SKM-1 treated with dmso at 0.1 percent for 144 hours (cell line): ENCODE measurements around the gene TSPAN11.

Source experiments
- DNase-seq: peaks from one replicate; lab custom pipeline; 2025; ENCODE audit not compliant: unreplicated experiment; lab: John Stamatoyannopoulos, UW

Gene TSPAN11

GRCh38 chr12:30977537-30978349 is 51.2 kb downstream of the TSPAN11 start:
- no peak for DNase-seq

GRCh38 chr12:30978639-30979038 is 52.1 kb downstream of the TSPAN11 start:
- no peak for DNase-seq

GRCh38 chr12:30979371-30980259 is 53.1 kb downstream of the TSPAN11 start:
- DNase-seq: no peak

- no peak for DNase-seq
Observed at GRCh38 chr12:30980955-30981662, 54.6 kb downstream of the TSPAN11 start.

GRCh38 chr12:30982413-30982812 is 55.9 kb downstream of the TSPAN11 start:
- no peak for DNase-seq

- DNase-seq: no peak
Observed at GRCh38 chr12:30985814-30986452, 59.4 kb downstream of the TSPAN11 start.

GRCh38 chr12:30988086-30988485 is 61.5 kb downstream of the TSPAN11 start:
- DNase-seq: no peak

GRCh38 chr12:30988646-30989286 is 62.2 kb downstream of the TSPAN11 start:
- DNase-seq: no peak

- DNase-seq: peak; percentile 4
Observed at GRCh38 chr12:30989754-30990153, 63.2 kb downstream of the TSPAN11 start.

- DNase-seq: no peak
Observed at GRCh38 chr12:30990316-30990715, 63.8 kb downstream of the TSPAN11 start.

GRCh38 chr12:30990776-30991175 is 64.2 kb downstream of the TSPAN11 start:
- DNase-seq: no peak

- DNase-seq: no peak
Observed at GRCh38 chr12:30991466-30991865, 64.9 kb downstream of the TSPAN11 start.

GRCh38 chr12:30992381-30992780 is 65.8 kb downstream of the TSPAN11 start:
- no peak for DNase-seq

- no peak for DNase-seq
Observed at GRCh38 chr12:30993766-30994165, 67.2 kb downstream of the TSPAN11 start.

GRCh38 chr12:30994274-30994673 is 67.7 kb downstream of the TSPAN11 start:
- DNase-seq: no peak

GRCh38 chr12:30996255-30996654 is 69.7 kb downstream of the TSPAN11 start:
- DNase-seq: no peak

- no peak for DNase-seq
Observed at GRCh38 chr12:30996752-30997151, 70.2 kb downstream of the TSPAN11 start.

- no peak for DNase-seq
Observed at GRCh38 chr12:30997685-30998440, 71.3 kb downstream of the TSPAN11 start.

- no peak for DNase-seq
Observed at GRCh38 chr12:30999011-30999410, 72.5 kb downstream of the TSPAN11 start.

GRCh38 chr12:30999723-31000122 is 73.2 kb downstream of the TSPAN11 start:
- no peak for DNase-seq
